Fibroblast of skin of abdomen (primary cell): Measurements from ENCODE around the gene ASCL3.
"Not testable (repeated sequence)": the region's sequence is repeated elsewhere in the genome, so short reads cannot be mapped to it uniquely, and the experiment has no call there.

Source experiments
- DNase-seq: peaks from one replicate; pipeline ENCODE4 v3.0.0-alpha.2; 2013

ASCL3 gene

GRCh38 chr11:8947230-8947943 is 4.6 kb upstream of the ASCL3 start:
- DNase-seq = peak; percentile 3

- no peak for DNase-seq
These were observed 1.3 kb downstream of the ASCL3 start for GRCh38 chr11:8941341-8942103.

GRCh38 chr11:8937659-8938058 is 5.2 kb downstream of the ASCL3 start:
- no peak for DNase-seq

- DNase-seq = no peak
These were observed 5.7 kb downstream of the ASCL3 start for GRCh38 chr11:8937159-8937558.

- DNase-seq = not testable (repeated sequence)
These were observed 7.0 kb downstream of the ASCL3 start for GRCh38 chr11:8935789-8936188.

GRCh38 chr11:8934742-8935488 is 7.9 kb downstream of the ASCL3 start:
- peak; percentile 92 for DNase-seq

- no peak for DNase-seq
These were observed 8.9 kb downstream of the ASCL3 start for GRCh38 chr11:8933931-8934330.

GRCh38 chr11:8932564-8933180 is 10.1 kb downstream of the ASCL3 start, which contains the start of gene C11orf16:
C11orf16 (minus strand) TSS chr11:8932947; CDS start chr11:8932308, 639 bp downstream.
- DNase-seq = no peak

GRCh38 chr11:8930456-8931175 is 12.2 kb downstream of the ASCL3 start:
- no peak for DNase-seq

GRCh38 chr11:8928981-8929615 is 13.7 kb downstream of the ASCL3 start:
- DNase-seq = no peak

- DNase-seq = no peak
These were observed 14.6 kb downstream of the ASCL3 start for GRCh38 chr11:8928205-8928604.

GRCh38 chr11:8927233-8927632 is 15.6 kb downstream of the ASCL3 start:
- DNase-seq = no peak

GRCh38 chr11:8926236-8926635 is 16.6 kb downstream of the ASCL3 start:
- DNase-seq = no peak

GRCh38 chr11:8925711-8926110 is 17.1 kb downstream of the ASCL3 start:
- DNase-seq = no peak

GRCh38 chr11:8922691-8923090 is 20.1 kb downstream of the ASCL3 start:
- no peak for DNase-seq

GRCh38 chr11:8917157-8917825 is 25.5 kb downstream of the ASCL3 start:
- DNase-seq = peak; percentile 94

- no peak for DNase-seq
These were observed 28.2 kb downstream of the ASCL3 start for GRCh38 chr11:8914661-8915018.

GRCh38 chr11:8913961-8914660 is 28.7 kb downstream of the ASCL3 start:
- DNase-seq = peak; percentile 42

GRCh38 chr11:8911029-8911823 is 31.6 kb downstream of the ASCL3 start, which contains the start of gene AKIP1:
AKIP1 (plus strand) TSS chr11:8911189; CDS start chr11:8911450, 261 bp downstream.
- peak; percentile 98 for DNase-seq
